ENCODE data around the gene FRAS1. TPM values are rescaled to one million over a fixed set of nuclear protein-coding genes. Genes with fewer than 3 reads are reported as not detected.

FRAS1 gene
- total and polyA plus RNA-seq, 2 of the 8 experiments (the other 6 are each of a cell fraction or from before 2014, with no cell fraction given), result 38.5 to 109 TPM

GRCh38 chr4:78356251-78356786 is 299.2 kb downstream of the FRAS1 start:
- Histone ChIP-seq H3K4me2 (ENCODE audit: insufficient read depth in 1 of 2, low read depth in 2 of 2, low read length in 2 of 2) (no peak overlapping the region), H2BK120ac (replicated peaks; ENCODE audit: low read depth, low read length) (no peak overlapping the region), H3K79me1 (ENCODE audit: low read depth, low read length) (no peaks in the 10 kb centered on the region), H3K56ac (replicated peaks; ENCODE audit: insufficient read length, low read depth, low read length) (no peak overlapping the region), H3K27ac (ENCODE audit: low read depth, low read length) (no peak overlapping the region), H2AK5ac (ENCODE audit: low read depth, low read length) (no peak overlapping the region), H4K8ac (ENCODE audit: extremely low read depth, insufficient read depth, low read length) (no peak overlapping the region), H3K4ac (replicated peaks; ENCODE audit: insufficient read length, low read depth, low read length) (no peak overlapping the region), H2BK12ac (ENCODE audit: low read depth, low read length) (no peak overlapping the region), H3K9me3 (ENCODE audit: insufficient read depth in 2 of 2, low read depth in 1 of 2, low read length in 1 of 2) (no peaks in the 10 kb centered on the region), H3K18ac (ENCODE audit: extremely low read depth, low read length) (no peak overlapping the region), H3K4me1 (replicated peaks in 1 of 4; ENCODE audit: control insufficient read depth in 3 of 4, insufficient read depth in 4 of 4, low read length in 3 of 4) (peaks cover 3 to 20% (median 13%) of the 10 kb centered on the region in 4 experiments; a peak in 6 of 7 replicates), H2BK15ac (ENCODE audit: low read length) (no peak overlapping the region), H3K79me2 (ENCODE audit: control insufficient read depth in 1 of 2, insufficient read depth in 2 of 2, low read length in 2 of 2) (no peaks in the 10 kb centered on the region), H4K91ac (replicated peaks; ENCODE audit: insufficient read length, low read length) (no peak overlapping the region), H2AFZ (ENCODE audit: low read length) (no peak overlapping the region), H2BK5ac (ENCODE audit: low read depth, low read length) (no peak overlapping the region), H4K20me1 (replicated peaks in 1 of 2; ENCODE audit: control insufficient read depth in 1 of 2, insufficient read depth in 2 of 2, low read length in 2 of 2) (no peaks in the 10 kb centered on the region), H3K9ac (replicated peaks in 1 of 4; ENCODE audit: extremely low read depth in 1 of 4, low read depth in 3 of 4, low read length in 3 of 4) (no peak overlapping the region), H2BK20ac (ENCODE audit: low read length) (no peak overlapping the region), H3K36me3 (ENCODE audit: control insufficient read depth in 2 of 4, insufficient read depth in 4 of 4, low read length in 3 of 4) (peaks cover 0 to 6% (median 1%) of the 10 kb centered on the region in 4 experiments; a peak in 3 of 8 replicates), H3K23me2 (ENCODE audit: low read depth, low read length) (no peaks in the 10 kb centered on the region; the same call in 1 of the 2 replicates), H4K5ac (ENCODE audit: insufficient read length, low read depth, low read length) (no peak overlapping the region), H3K23ac (ENCODE audit: insufficient read length) (no peak overlapping the region), H3K14ac (ENCODE audit: insufficient read length) (no peak overlapping the region), H3K27me3 (replicated peaks in 1 of 4; ENCODE audit: control insufficient read depth in 3 of 4, extremely low read depth in 1 of 4, insufficient read depth in 3 of 4, low read length in 3 of 4) (no peaks in the 10 kb centered on the region), H3K4me3 (ENCODE audit: extremely low read depth in 1 of 4, insufficient read depth in 2 of 4, low read depth in 3 of 4, low read length in 4 of 4) (no peak overlapping the region)
- peak; percentile 7 for FAIRE-seq
- DNase-seq (ENCODE audit: low read depth in 1 of 2, low spot score in 2 of 2), result no peak
- POLR2A ChIA-PET (ENCODE audit: partially characterized antibody), result interaction anchor here (1.4 to 1.7 kb wide), 2 partner anchors 9 to 299 kb away, joined by 3 to 7 read pairs; partner anchors contain the start of gene FRAS1
- WGBS, 2 experiments (ENCODE audit: extremely low coverage in 1 of 2, insufficient coverage in 1 of 2, insufficient read length in 1 of 2, insufficient replicate concordance in 2 of 2, low coverage in 1 of 2, low lambda C conversion rate in 2 of 2, missing lambda C conversion rate in 1 of 2), result 95% methylated on average over 2 of the region's 2 CpGs; no CpG with 5 or more reads in 1 of the 2 experiments
- CTCF ChIA-PET (ENCODE audit: partially characterized antibody), result interaction anchor here (0.5 to 0.6 kb wide), 2 partner anchors 113 to 546 kb away, joined by 3 read pairs; no protein-coding TSS in a partner anchor
- no peak for TF ChIP-seq SP2 (IDR thresholded peaks at IDR 0.05; ENCODE audit: low read length)
- TF ChIP-seq CHD1 (IDR thresholded peaks at IDR 0.05; ENCODE audit: low read depth, low read length), result no peak
- no peak for TF ChIP-seq MAX (IDR thresholded peaks at IDR 0.05)
- TF ChIP-seq TEAD4 (IDR thresholded peaks at IDR 0.05; ENCODE audit: low read depth, low read length), result no peak
- no peak for TF ChIP-seq HDAC6 (IDR thresholded peaks at IDR 0.05; ENCODE audit: low read depth, low read length)
- no peak for TF ChIP-seq POLR2A (IDR thresholded peaks at IDR 0.05; ENCODE audit: control extremely low read depth in 1 of 2, low read depth in 2 of 2, low read length in 2 of 2)
- no peak for TF ChIP-seq CEBPB (IDR thresholded peaks at IDR 0.05; ENCODE audit: low read depth, low read length)
- TF ChIP-seq SIN3A (conservative IDR thresholded peaks at IDR 0.05 in 1 of 2, IDR thresholded peaks at IDR 0.05 in 1 of 2; ENCODE audit: low read depth in 1 of 2, low read length in 2 of 2), result no peak
- TF ChIP-seq NRF1 (IDR thresholded peaks at IDR 0.05; ENCODE audit: low read depth, low read length), result no peak

Data from H1 (cell line).